WTC11 (cell line): Measurements from ENCODE around the gene SPTY2D1. TPM values are rescaled to one million over a fixed set of nuclear protein-coding genes. Genes with fewer than 3 reads are reported as not detected.

Experiments used
- ATAC-seq: fragments of 200-7000 bp; cut with Tn5 transposase; 2 replicates; pipeline ENCODE4 v1.10.0; 2021; ENCODE audit warnings: mild to moderate bottlenecking, moderate library complexity
- CTCF ChIA-PET: fragments of 300-600 bp; sonication (Branson Sonifier 250); formaldehyde crosslinking; loops from one replicate; lab custom pipeline; 2021; ENCODE audit warnings: antibody characterized with exemption; lab: Charles Lee
- POLR2A ChIA-PET: fragments of 350-600 bp; sonication (Branson Sonifier 250); formaldehyde crosslinking; loops from one replicate; lab custom pipeline; 2021; ENCODE audit warnings: antibody characterized with exemption; lab: Charles Lee
- DNase-seq: peaks from one replicate; pipeline ENCODE4 v3.0.0; 2021; ENCODE audit warnings: low spot score
- H3K27ac Mint-ChIP-seq: 2 replicates; pipeline ENCODE4 v1.8.0; 2021; ENCODE audit warnings: mixed read lengths
- H3K27me3 Mint-ChIP-seq: 2 replicates; pipeline ENCODE4 v1.8.0; 2021; ENCODE audit warnings: low read depth, mild to moderate bottlenecking, moderate library complexity, mixed read lengths
- H3K36me3 Mint-ChIP-seq: 2 replicates; pipeline ENCODE4 v1.8.0; 2021; ENCODE audit warnings: mixed read lengths
- H3K4me1 Mint-ChIP-seq: 2 replicates; pipeline ENCODE4 v1.8.0; 2022; ENCODE audit warnings: mixed read lengths
- H3K4me3 Mint-ChIP-seq: 2 replicates; pipeline ENCODE4 v1.8.0; 2021; ENCODE audit warnings: mild to moderate bottlenecking, moderate library complexity, mixed read lengths
- H3K9me3 Mint-ChIP-seq: 2 replicates; pipeline ENCODE4 v1.8.0; 2021; ENCODE audit warnings: mixed read lengths
- ATF2 ChIP-seq: sonication (generic); formaldehyde crosslinking; IDR thresholded peaks from 2 replicates; pipeline ENCODE4 v1.8.1; 2022; ENCODE audit warnings: low read depth, missing genetic modification reagents, borderline replicate concordance
- ATF6 ChIP-seq: sonication (generic); formaldehyde crosslinking; IDR thresholded peaks from 2 replicates; pipeline ENCODE4 v1.8.1; 2023; ENCODE audit warnings: mild to moderate bottlenecking, missing genetic modification reagents
- E2F1 ChIP-seq: sonication (generic); formaldehyde crosslinking; IDR thresholded peaks from 2 replicates; pipeline ENCODE4 v1.8.0; 2022; ENCODE audit warnings: mild to moderate bottlenecking, missing genetic modification reagents
- IRF1 ChIP-seq: sonication (generic); formaldehyde crosslinking; IDR thresholded peaks from 2 replicates; pipeline ENCODE4 v1.8.0; 2023; ENCODE audit warnings: missing genetic modification reagents
- MXD4 ChIP-seq: fragments of 250-450 bp; sonication (Bioruptor Pico); IDR thresholded peaks from 2 replicates; pipeline ENCODE4 v1.8.0; 2021; ENCODE audit warnings: mild to moderate bottlenecking, moderate library complexity, borderline replicate concordance
- OVOL2 ChIP-seq: fragments of 250-450 bp; sonication (Bioruptor Pico); IDR thresholded peaks from 2 replicates; pipeline ENCODE4 v1.9.0; 2021; ENCODE audit warnings: mild to moderate bottlenecking, borderline replicate concordance
- PRDM15 ChIP-seq: sonication (generic); formaldehyde crosslinking; IDR thresholded peaks from 2 replicates; pipeline ENCODE4 v1.8.0; 2022; ENCODE audit warnings: missing genetic modification reagents
- SP1 ChIP-seq: sonication (generic); formaldehyde crosslinking; conservative IDR thresholded peaks from 2 replicates; pipeline ENCODE4 v1.8.1; 2022; ENCODE audit warnings: missing genetic modification reagents
- STAT6 ChIP-seq: sonication (generic); formaldehyde crosslinking; conservative IDR thresholded peaks from 2 replicates; pipeline ENCODE4 v1.8.1; 2023; ENCODE audit warnings: mild to moderate bottlenecking, low read depth, missing genetic modification reagents, moderate library complexity
- TEAD4 ChIP-seq: sonication (generic); formaldehyde crosslinking; IDR thresholded peaks from 2 replicates; pipeline ENCODE4 v1.8.0; 2022; ENCODE audit warnings: mild to moderate bottlenecking, missing genetic modification reagents
- ZBTB21 ChIP-seq: sonication (generic); formaldehyde crosslinking; IDR thresholded peaks from 2 replicates; pipeline ENCODE4 v1.8.1; 2023; ENCODE audit warnings: mild to moderate bottlenecking, missing genetic modification reagents, borderline replicate concordance
- ZMAT4 ChIP-seq: fragments of 250-450 bp; sonication (Bioruptor Pico); IDR thresholded peaks from 2 replicates; pipeline ENCODE4 v1.9.0; 2021; ENCODE audit warnings: mild to moderate bottlenecking
- ZNF396 ChIP-seq: fragments of 250-450 bp; sonication (Bioruptor Pico); IDR thresholded peaks from 2 replicates; pipeline ENCODE4 v1.8.0; 2021; ENCODE audit warnings: mild to moderate bottlenecking, moderate library complexity, borderline replicate concordance
- ZNF532 ChIP-seq: fragments of 250-450 bp; sonication (Bioruptor Pico); IDR thresholded peaks from 2 replicates; pipeline ENCODE4 v1.9.0; 2021; ENCODE audit warnings: mild to moderate bottlenecking, borderline replicate concordance
- total RNA-seq: library from RNA; stranded (reverse); gene quantifications from 3 replicates; pipeline ENCODE4 v1.2.3, GENCODE V29; 2021

Gene SPTY2D1
- total RNA-seq, 1 experiment from 2014 or later = 14.3 TPM

- TF ChIP-seq ZNF532 (CRISPR knock-in tag) (no peak), ZBTB21 (no peak), MXD4 (no peak), E2F1 (CRISPR knock-in tag) (no peak), ATF2 (CRISPR knock-in tag) (no peak)
Measured at GRCh38 chr11:18632841-18633240, 1.3 kb downstream of the SPTY2D1 start (continued).

GRCh38 chr11:18624161-18624560 lies 10.0 kb downstream of the SPTY2D1 start:
- ATAC-seq (no peak), DNase-seq (no peak)
- POLR2A ChIA-PET = no interaction called here
- H3K27ac Mint-ChIP-seq = no peak overlapping the region
- peaks cover 11% of the 10 kb centered on the region for H3K9me3 Mint-ChIP-seq
- no peak overlapping the region for H3K4me3 Mint-ChIP-seq
- H3K27me3 Mint-ChIP-seq = no peaks in the 10 kb centered on the region
- CTCF ChIA-PET = interaction anchor here (1.0 kb wide), 1 partner anchor 140 kb away, joined by 3 read pairs; no protein-coding TSS in a partner anchor
- H3K36me3 Mint-ChIP-seq = peaks cover 8% of the 10 kb centered on the region; the same call in 1 of the 2 replicates
- no peaks in the 10 kb centered on the region for H3K4me1 Mint-ChIP-seq
- no peak for TF ChIP-seq ATF6 (CRISPR knock-in tag)
- TF ChIP-seq TEAD4 (CRISPR knock-in tag) = no peak
- TF ChIP-seq PRDM15 (CRISPR knock-in tag) = no peak
- no peak for TF ChIP-seq IRF1 (CRISPR knock-in tag)
- no peak for TF ChIP-seq SP1 (CRISPR knock-in tag)
- no peak for TF ChIP-seq STAT6
- TF ChIP-seq OVOL2 (CRISPR knock-in tag) = no peak
- no peak for TF ChIP-seq ZMAT4
- no peak for TF ChIP-seq E2F1 (CRISPR knock-in tag)
- no peak for TF ChIP-seq ZNF396
